Measurements from ENCODE around the gene RBM48. TPM values are rescaled to one million over a fixed set of nuclear protein-coding genes. Genes with fewer than 3 reads are reported as not detected.
A peak's percentile ranks its signal among the peaks of the same experiment; 100 is the strongest.

Gene RBM48
- total and polyA plus RNA-seq, 9 of the 15 experiments (the other 6 are each of a cell fraction or from before 2014, with no cell fraction given): 9.9 to 35.1 (median 16.3) TPM

DNA sequence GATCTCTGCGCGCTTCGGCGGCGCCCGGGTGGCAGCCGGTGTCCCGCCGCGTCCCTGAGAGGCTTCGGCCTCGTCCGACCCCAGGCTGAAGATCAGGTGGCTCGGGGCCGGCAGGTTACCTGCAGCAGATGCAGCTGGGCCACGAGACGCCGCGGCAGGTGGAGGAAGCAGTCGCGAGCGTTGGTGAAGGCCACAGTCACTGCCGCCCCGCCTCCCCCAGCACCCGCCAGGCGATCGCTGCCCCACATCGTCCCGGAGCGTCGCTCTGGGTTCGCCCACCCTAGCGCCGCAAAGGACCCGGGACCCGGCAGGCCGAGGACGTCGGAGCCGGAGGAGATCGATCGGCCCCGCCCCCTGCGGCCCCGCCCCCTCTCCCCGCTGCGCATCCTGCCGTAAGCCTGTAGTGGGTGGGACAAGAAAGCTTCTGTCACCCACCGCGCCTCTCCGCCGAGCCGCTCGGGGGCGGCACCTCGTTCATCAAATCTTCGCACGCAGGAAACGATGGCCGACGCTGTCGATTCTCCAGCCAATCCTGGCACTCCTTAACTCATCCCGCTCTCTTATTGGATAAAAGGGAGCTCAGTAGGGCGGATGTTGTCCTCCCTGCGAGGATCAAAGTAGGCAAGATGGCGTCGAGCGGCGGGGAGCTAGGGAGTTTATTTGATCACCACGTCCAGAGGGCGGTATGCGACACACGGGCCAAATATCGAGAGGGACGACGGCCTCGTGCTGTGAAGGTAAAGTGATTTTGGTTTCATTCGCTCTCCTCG is at the start of gene RBM48, which contains the start of gene PEX1 (continued):
- TF ChIP-seq, protein P1, sequence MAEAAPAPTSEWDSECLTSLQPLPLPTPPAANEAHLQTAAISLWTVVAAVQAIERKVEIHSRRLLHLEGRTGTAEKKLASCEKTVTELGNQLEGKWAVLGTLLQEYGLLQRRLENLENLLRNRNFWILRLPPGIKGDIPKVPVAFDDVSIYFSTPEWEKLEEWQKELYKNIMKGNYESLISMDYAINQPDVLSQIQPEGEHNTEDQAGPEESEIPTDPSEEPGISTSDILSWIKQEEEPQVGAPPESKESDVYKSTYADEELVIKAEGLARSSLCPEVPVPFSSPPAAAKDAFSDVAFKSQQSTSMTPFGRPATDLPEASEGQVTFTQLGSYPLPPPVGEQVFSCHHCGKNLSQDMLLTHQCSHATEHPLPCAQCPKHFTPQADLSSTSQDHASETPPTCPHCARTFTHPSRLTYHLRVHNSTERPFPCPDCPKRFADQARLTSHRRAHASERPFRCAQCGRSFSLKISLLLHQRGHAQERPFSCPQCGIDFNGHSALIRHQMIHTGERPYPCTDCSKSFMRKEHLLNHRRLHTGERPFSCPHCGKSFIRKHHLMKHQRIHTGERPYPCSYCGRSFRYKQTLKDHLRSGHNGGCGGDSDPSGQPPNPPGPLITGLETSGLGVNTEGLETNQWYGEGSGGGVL (CRISPR knock-in tag; IDR thresholded peaks at IDR 0.05): no peak
- TF ChIP-seq ZNF124 (CRISPR knock-in tag; IDR thresholded peaks at IDR 0.05) (no peak), DACH1 (IDR thresholded peaks at IDR 0.05; ENCODE audit: partially characterized antibody) (no peak), NR1H2 (CRISPR knock-in tag; IDR thresholded peaks at IDR 0.05) (0 out of 2 replicates have a peak, but pooled peaks have one; percentile 80), ZNF561 (CRISPR knock-in tag; conservative IDR thresholded peaks at IDR 0.05) (no peak), ELF1 (tag; IDR thresholded peaks at IDR 0.05) (peak; percentile 84), CBX5 (IDR thresholded peaks at IDR 0.05; ENCODE audit: borderline replicate concordance, low read depth) (peak; percentile 25; the same call in 1 of the 2 replicates), FOXJ3 (CRISPR knock-in tag; IDR thresholded peaks at IDR 0.05) (no peak), MTA1 (IDR thresholded peaks at IDR 0.05; ENCODE audit: borderline replicate concordance) (peak; percentile 37; the same call in 1 of the 2 replicates), ZNF175 (CRISPR knock-in tag; IDR thresholded peaks at IDR 0.05; ENCODE audit: low read depth) (peak; percentile 49; the same call in 1 of the 2 replicates), RREB1 (CRISPR knock-in tag; IDR thresholded peaks at IDR 0.05) (no peak), NFXL1 (CRISPR knock-in tag; IDR thresholded peaks at IDR 0.05) (no peak), CTCFL (IDR thresholded peaks at IDR 0.05; ENCODE audit: borderline replicate concordance, insufficient read depth, low read depth, low read length, poor library complexity, severe bottlenecking) (peak; percentile 100)
- TF ChIP-seq, protein P2, sequence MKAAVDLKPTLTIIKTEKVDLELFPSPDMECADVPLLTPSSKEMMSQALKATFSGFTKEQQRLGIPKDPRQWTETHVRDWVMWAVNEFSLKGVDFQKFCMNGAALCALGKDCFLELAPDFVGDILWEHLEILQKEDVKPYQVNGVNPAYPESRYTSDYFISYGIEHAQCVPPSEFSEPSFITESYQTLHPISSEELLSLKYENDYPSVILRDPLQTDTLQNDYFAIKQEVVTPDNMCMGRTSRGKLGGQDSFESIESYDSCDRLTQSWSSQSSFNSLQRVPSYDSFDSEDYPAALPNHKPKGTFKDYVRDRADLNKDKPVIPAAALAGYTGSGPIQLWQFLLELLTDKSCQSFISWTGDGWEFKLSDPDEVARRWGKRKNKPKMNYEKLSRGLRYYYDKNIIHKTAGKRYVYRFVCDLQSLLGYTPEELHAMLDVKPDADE (conservative IDR thresholded peaks at IDR 0.05; ENCODE audit: control insufficient read depth, low read depth, low read length): peak; percentile 80; the same call in 1 of the 2 replicates
